Measurements from ENCODE around the gene GALNTL6. TPM values are rescaled to one million over a fixed set of nuclear protein-coding genes. Genes with fewer than 3 reads are reported as not detected.

The GALNTL6 gene
- total and polyA plus RNA-seq, 2 experiments from 2014 or later: 0.38 to 0.40 TPM

DNA sequence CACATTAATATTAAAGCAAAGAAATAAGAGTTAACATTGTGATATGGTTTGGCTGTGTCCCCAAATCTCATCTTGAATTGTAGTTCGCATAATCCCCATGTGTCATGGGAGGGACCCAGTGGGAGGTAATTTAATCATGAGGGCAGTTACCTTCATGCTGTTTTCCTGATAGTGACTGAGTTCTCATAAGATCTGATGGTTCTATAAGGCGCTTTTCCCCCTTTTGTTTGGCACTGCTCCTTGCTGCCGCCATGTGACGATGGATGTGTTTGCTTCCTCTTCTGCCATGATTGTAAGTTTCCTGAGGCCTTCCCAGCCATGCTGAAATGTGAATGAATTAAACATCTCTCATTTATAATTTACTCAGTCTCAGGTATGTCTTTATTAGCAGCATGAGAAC lies 1201.6 kb downstream of the GALNTL6 start:
- no peaks in the 10 kb centered on the region for H4K20me1 ChIP-seq (replicated peaks; ENCODE audit: insufficient read depth)
- peaks cover 30% of the 10 kb centered on the region for H3K4me1 ChIP-seq (ENCODE audit: insufficient read depth)
- H3F3A ChIP-seq (replicated peaks; ENCODE audit: low read depth): no peaks in the 10 kb centered on the region
- DNase-seq (ENCODE audit: low spot score) (peak; percentile 20), ATAC-seq (peak; percentile 16; the same call in 2 of the 3 replicates)
- no peaks in the 10 kb centered on the region for H3K36me3 ChIP-seq (ENCODE audit: insufficient read depth)
- H3K27ac ChIP-seq (ENCODE audit: low read depth): peak overlapping the region; percentile 41; the same call in 1 of the 2 replicates
- H3K27ac Mint-ChIP-seq: peak overlapping the region; percentile 41
- peaks cover 13% of the 10 kb centered on the region for H3K36me3 Mint-ChIP-seq (ENCODE audit: low read depth)
- H3K27me3 Mint-ChIP-seq (ENCODE audit: insufficient read depth, low read depth, poor library complexity): no peaks in the 10 kb centered on the region
- H3K4me3 Mint-ChIP-seq: peak overlapping the region; percentile 5; the same call in 1 of the 3 replicates
- H3K79me2 ChIP-seq (replicated peaks; ENCODE audit: insufficient read depth): no peaks in the 10 kb centered on the region
- no peak overlapping the region for H3K4me3 ChIP-seq
- peaks cover 44% of the 10 kb centered on the region for H3K4me1 Mint-ChIP-seq
- H3K9me3 Mint-ChIP-seq: peaks cover 20% of the 10 kb centered on the region
- H3K4me2 ChIP-seq: no peak overlapping the region; the same call in 1 of the 2 replicates
- peaks cover 5% of the 10 kb centered on the region; the same call in 1 of the 2 replicates for H3K9me2 ChIP-seq (ENCODE audit: insufficient read depth)
- H2AFZ ChIP-seq: peak overlapping the region; percentile 11; the same call in 1 of the 2 replicates
- TF ChIP-seq, protein P1, sequence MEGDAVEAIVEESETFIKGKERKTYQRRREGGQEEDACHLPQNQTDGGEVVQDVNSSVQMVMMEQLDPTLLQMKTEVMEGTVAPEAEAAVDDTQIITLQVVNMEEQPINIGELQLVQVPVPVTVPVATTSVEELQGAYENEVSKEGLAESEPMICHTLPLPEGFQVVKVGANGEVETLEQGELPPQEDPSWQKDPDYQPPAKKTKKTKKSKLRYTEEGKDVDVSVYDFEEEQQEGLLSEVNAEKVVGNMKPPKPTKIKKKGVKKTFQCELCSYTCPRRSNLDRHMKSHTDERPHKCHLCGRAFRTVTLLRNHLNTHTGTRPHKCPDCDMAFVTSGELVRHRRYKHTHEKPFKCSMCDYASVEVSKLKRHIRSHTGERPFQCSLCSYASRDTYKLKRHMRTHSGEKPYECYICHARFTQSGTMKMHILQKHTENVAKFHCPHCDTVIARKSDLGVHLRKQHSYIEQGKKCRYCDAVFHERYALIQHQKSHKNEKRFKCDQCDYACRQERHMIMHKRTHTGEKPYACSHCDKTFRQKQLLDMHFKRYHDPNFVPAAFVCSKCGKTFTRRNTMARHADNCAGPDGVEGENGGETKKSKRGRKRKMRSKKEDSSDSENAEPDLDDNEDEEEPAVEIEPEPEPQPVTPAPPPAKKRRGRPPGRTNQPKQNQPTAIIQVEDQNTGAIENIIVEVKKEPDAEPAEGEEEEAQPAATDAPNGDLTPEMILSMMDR (conservative IDR thresholded peaks at IDR 0.05; ENCODE audit: low read depth in 2 of 2): peak in 1 of 2 experiments; percentile 30; a peak in 2 of 4 replicates
- TF ChIP-seq CREB1 (CRISPR knock-in tag; IDR thresholded peaks at IDR 0.05; ENCODE audit: low read depth): no peak
- H3K27me3 ChIP-seq (ENCODE audit: insufficient read depth): no peaks in the 10 kb centered on the region

GRCh38 chr4:173017802-173018201 lies 1204.6 kb downstream of the GALNTL6 start:
- TF ChIP-seq ZNF114 (CRISPR knock-in tag; IDR thresholded peaks at IDR 0.05) (no peak), POLR2AphosphoS5 (IDR thresholded peaks at IDR 0.05; ENCODE audit: low read depth) (no peak), ZNF331 (CRISPR knock-in tag; IDR thresholded peaks at IDR 0.05; ENCODE audit: low read depth) (no peak), JUNB (IDR thresholded peaks at IDR 0.05; ENCODE audit: unreplicated experiment) (no peak), STAT1 (IDR thresholded peaks at IDR 0.05; ENCODE audit: unreplicated experiment) (no peak), EZH2phosphoT487 (IDR thresholded peaks at IDR 0.05; ENCODE audit: unreplicated experiment) (no peak), REST (IDR thresholded peaks at IDR 0.05; ENCODE audit: unreplicated experiment) (no peak), CREB1 (CRISPR knock-in tag; IDR thresholded peaks at IDR 0.05; ENCODE audit: low read depth) (no peak), NANOG (IDR thresholded peaks at IDR 0.05; ENCODE audit: borderline replicate concordance) (no peak)
- TF ChIP-seq, protein P1 (conservative IDR thresholded peaks at IDR 0.05; ENCODE audit: low read depth in 2 of 2): no peak
- TF ChIP-seq, protein P2, sequence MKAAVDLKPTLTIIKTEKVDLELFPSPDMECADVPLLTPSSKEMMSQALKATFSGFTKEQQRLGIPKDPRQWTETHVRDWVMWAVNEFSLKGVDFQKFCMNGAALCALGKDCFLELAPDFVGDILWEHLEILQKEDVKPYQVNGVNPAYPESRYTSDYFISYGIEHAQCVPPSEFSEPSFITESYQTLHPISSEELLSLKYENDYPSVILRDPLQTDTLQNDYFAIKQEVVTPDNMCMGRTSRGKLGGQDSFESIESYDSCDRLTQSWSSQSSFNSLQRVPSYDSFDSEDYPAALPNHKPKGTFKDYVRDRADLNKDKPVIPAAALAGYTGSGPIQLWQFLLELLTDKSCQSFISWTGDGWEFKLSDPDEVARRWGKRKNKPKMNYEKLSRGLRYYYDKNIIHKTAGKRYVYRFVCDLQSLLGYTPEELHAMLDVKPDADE (IDR thresholded peaks at IDR 0.05): no peak
- no peaks in the 10 kb centered on the region for H3K27me3 ChIP-seq (ENCODE audit: insufficient read depth)
- no peaks in the 10 kb centered on the region for H3F3A ChIP-seq (replicated peaks; ENCODE audit: low read depth)
- Mint-ChIP-seq H3K9me3 (peaks cover 20% of the 10 kb centered on the region), H3K36me3 (ENCODE audit: low read depth) (peaks cover 13% of the 10 kb centered on the region), H3K27ac (no peak overlapping the region), H3K27me3 (ENCODE audit: insufficient read depth, low read depth, poor library complexity) (no peaks in the 10 kb centered on the region), H3K4me3 (no peak overlapping the region), H3K4me1 (peaks cover 49% of the 10 kb centered on the region)
- no peak overlapping the region for H3K4me3 ChIP-seq
- ATAC-seq (no peak), DNase-seq (ENCODE audit: low spot score) (no peak)
- no peak overlapping the region for H3K27ac ChIP-seq (ENCODE audit: low read depth)
- no peak overlapping the region for H3K4me2 ChIP-seq
- H4K20me1 ChIP-seq (replicated peaks; ENCODE audit: insufficient read depth): no peaks in the 10 kb centered on the region
- no peak overlapping the region for H2AFZ ChIP-seq
- H3K36me3 ChIP-seq (ENCODE audit: insufficient read depth): no peaks in the 10 kb centered on the region
- H3K4me1 ChIP-seq (ENCODE audit: insufficient read depth): peaks cover 43% of the 10 kb centered on the region
- H3K9me2 ChIP-seq (ENCODE audit: insufficient read depth): peaks cover 5% of the 10 kb centered on the region; the same call in 1 of the 2 replicates
- H3K79me2 ChIP-seq (replicated peaks; ENCODE audit: insufficient read depth): no peaks in the 10 kb centered on the region
